HG03469 (cell line): ENCODE measurements around the gene RAMP3.

Source experiments
- ATAC-seq: cut with Tn5 transposase; IDR thresholded peaks from one replicate; pipeline ENCODE4 v1.9.1; 2021; ENCODE audit warnings: mild to moderate bottlenecking, moderate library complexity, moderate number of reproducible peaks; ENCODE audit not compliant: unreplicated experiment

The RAMP3 gene

GRCh38 chr7:45219801-45220435, 62.3 kb downstream of the RAMP3 start:
- no peak for ATAC-seq

GRCh38 chr7:45220846-45221618, 63.4 kb downstream of the RAMP3 start:
- ATAC-seq, result no peak

GRCh38 chr7:45221896-45222604, 64.5 kb downstream of the RAMP3 start:
- ATAC-seq, result no peak

- ATAC-seq, result no peak
Measured at GRCh38 chr7:45223078-45223477, 65.5 kb downstream of the RAMP3 start.

GRCh38 chr7:45223728-45224630, 66.4 kb downstream of the RAMP3 start:
- no peak for ATAC-seq

GRCh38 chr7:45224832-45225231, 67.2 kb downstream of the RAMP3 start:
- no peak for ATAC-seq

GRCh38 chr7:45225311-45225947, 67.8 kb downstream of the RAMP3 start:
- no peak for ATAC-seq

GRCh38 chr7:45225948-45226335, 68.4 kb downstream of the RAMP3 start:
- ATAC-seq, result no peak

GRCh38 chr7:45229156-45229920, 71.7 kb downstream of the RAMP3 start:
- no peak for ATAC-seq

- no peak for ATAC-seq
Measured at GRCh38 chr7:45230083-45230482, 72.5 kb downstream of the RAMP3 start.

GRCh38 chr7:45230611-45231165, 73.1 kb downstream of the RAMP3 start:
- no peak for ATAC-seq

- no peak for ATAC-seq
Measured at GRCh38 chr7:45233249-45233775, 75.7 kb downstream of the RAMP3 start.
